Testis (tissue), 3 donors: ENCODE results near the gene TMEM271. TPM values are rescaled to one million over a fixed set of nuclear protein-coding genes. Genes with fewer than 3 reads are reported as not detected.

Experiments
- DNase-seq: peaks from one replicate; pipeline ENCODE4 v3.0.0-alpha.2; 2019
- H3K27ac ChIP-seq, 2 donors: fragments of 200-600 bp; sonication (generic); one replicate each; pipeline ENCODE4 v1.5.1; 2019
- H3K27me3 ChIP-seq: fragments of 200-600 bp; sonication (generic); one replicate; pipeline ENCODE4 v1.5.1; 2019
- H3K36me3 ChIP-seq: fragments of 200-600 bp; sonication (generic); one replicate; pipeline ENCODE4 v1.5.1; 2017; ENCODE audit warnings: low read depth; ENCODE audit errors: missing control alignments
- H3K4me1 ChIP-seq: fragments of 200-600 bp; sonication (generic); one replicate; pipeline ENCODE4 v1.5.1; 2019
- H3K4me3 ChIP-seq, 2 donors: fragments of 200-600 bp; sonication (generic); one replicate each; pipeline ENCODE4 v1.5.1; 2017 to 2019
- H3K9me3 ChIP-seq: fragments of 200-600 bp; sonication (generic); one replicate; pipeline ENCODE4 v1.5.1; 2017
- POLR2A ChIP-seq: fragments of 450-650 bp; IDR thresholded peaks from one replicate; pipeline ENCODE4 v1.6.1; 2017; ENCODE audit warnings: antibody characterized with exemption, mild to moderate bottlenecking, moderate library complexity
- WGBS, 2 donors: methylation state at CpG; one replicate each; pipeline ENCODE4 v1.1.5; 2018; 5-methylcytosine and 5-hydroxymethylcytosine counted together
- intact Hi-C: fragments of 100-400 bp; cut with DNase I; formaldehyde crosslinking; loops from one replicate; pipeline ENCODE4 v1.15.1; 2023; ENCODE audit warnings: low total_unique reads
- polyA plus RNA-seq: library from polyadenylated mRNA; stranded (reverse); fragments of 350-450 nt; fragmentation: Illumina TruSeq; extraction: RNeasy Lipid Tissue Mini Kit (QIAGEN cat#74804); gene quantifications from one replicate; pipeline ENCODE4 v1.2.3, GENCODE V29; 2014; ENCODE audit warnings: low read depth, low replicate concordance; ENCODE audit not compliant: insufficient read depth
- total RNA-seq, 2 donors: library from RNA; depleted of rRNA; stranded (reverse); fragments of >200 nt; gene quantifications; one replicate each; pipeline ENCODE4 v1.2.3, GENCODE V29; 2016
- TF ChIP-seq, protein P1 (sequence below), 3 experiments: fragments of 450-650 bp in 2 of 3; fragments of 200-600 bp in 1 of 3; sonication (generic) in 1 of 3; IDR thresholded peaks; one replicate each; pipeline ENCODE4 v1.5.1; 2016 to 2019; ENCODE audit warnings: antibody characterized with exemption in 3 of 3, mild to moderate bottlenecking in 2 of 3, moderate library complexity in 1 of 3

Gene TMEM271
- total and polyA plus RNA-seq, 3 donors from 2014 or later = 0.37 to 1.7 (median 1.7) TPM

DNA sequence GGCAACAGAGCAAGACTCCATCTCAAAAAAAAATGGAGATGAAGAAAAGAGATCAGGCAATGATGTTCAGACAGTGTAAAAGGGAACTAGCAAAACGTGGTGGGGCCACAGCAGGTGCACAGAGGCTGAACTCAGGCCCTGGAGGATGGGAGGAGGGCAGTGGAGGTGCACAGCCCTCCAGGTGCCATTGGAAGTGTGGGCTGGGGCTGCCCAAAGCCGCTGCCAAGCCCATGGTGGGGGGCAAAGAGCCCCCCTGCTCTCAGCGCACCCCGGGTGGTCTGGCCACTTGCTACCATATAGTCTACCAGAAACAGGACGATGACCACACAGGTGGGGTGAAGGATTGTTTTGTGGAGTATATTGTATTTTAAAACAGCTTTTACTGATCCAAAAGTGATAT, 7.1 kb downstream of the TMEM271 start:
- no peaks in the 10 kb centered on the region for H3K4me1 ChIP-seq
- H3K36me3 ChIP-seq = no peaks in the 10 kb centered on the region
- DNase-seq = no peak
- H3K27ac ChIP-seq = no peak overlapping the region
- 75 to 82% methylated on average over 5 of the region's 5 CpGs for WGBS, 2 donors
- TF ChIP-seq, protein P1, sequence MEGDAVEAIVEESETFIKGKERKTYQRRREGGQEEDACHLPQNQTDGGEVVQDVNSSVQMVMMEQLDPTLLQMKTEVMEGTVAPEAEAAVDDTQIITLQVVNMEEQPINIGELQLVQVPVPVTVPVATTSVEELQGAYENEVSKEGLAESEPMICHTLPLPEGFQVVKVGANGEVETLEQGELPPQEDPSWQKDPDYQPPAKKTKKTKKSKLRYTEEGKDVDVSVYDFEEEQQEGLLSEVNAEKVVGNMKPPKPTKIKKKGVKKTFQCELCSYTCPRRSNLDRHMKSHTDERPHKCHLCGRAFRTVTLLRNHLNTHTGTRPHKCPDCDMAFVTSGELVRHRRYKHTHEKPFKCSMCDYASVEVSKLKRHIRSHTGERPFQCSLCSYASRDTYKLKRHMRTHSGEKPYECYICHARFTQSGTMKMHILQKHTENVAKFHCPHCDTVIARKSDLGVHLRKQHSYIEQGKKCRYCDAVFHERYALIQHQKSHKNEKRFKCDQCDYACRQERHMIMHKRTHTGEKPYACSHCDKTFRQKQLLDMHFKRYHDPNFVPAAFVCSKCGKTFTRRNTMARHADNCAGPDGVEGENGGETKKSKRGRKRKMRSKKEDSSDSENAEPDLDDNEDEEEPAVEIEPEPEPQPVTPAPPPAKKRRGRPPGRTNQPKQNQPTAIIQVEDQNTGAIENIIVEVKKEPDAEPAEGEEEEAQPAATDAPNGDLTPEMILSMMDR (IDR thresholded peaks at IDR 0.05) = no peak
- TF ChIP-seq POLR2A = no peak
- no peak overlapping the region for H3K4me3 ChIP-seq
- no peaks in the 10 kb centered on the region for H3K27me3 ChIP-seq
- intact Hi-C loops = no loop called here
- H3K9me3 ChIP-seq = no peaks in the 10 kb centered on the region

DNA sequence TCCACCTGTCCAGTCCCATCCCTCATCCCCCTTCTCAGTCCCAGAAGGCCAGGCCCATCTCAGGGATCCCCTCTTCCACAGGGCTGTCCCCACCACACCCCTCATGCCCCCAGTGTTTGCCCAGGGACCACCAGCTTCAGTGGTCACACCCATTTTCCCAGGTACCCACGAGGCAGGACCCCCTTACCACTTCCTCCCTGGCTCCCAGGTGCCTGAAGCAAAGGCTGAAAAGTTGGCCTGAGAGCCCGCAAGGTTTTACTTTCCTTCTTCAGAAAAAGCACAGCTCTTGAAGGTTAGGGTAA, 7.8 kb downstream of the TMEM271 start:
- no peak overlapping the region for H3K4me3 ChIP-seq
- no peak for DNase-seq
- no peaks in the 10 kb centered on the region for H3K9me3 ChIP-seq
- TF ChIP-seq, protein P1 (IDR thresholded peaks at IDR 0.05) = no peak
- no peak for TF ChIP-seq POLR2A
- H3K27ac ChIP-seq = no peak overlapping the region
- H3K4me1 ChIP-seq = no peaks in the 10 kb centered on the region
- WGBS, 2 donors = 67 to 71% methylated on average over 2 of the region's 2 CpGs
- H3K36me3 ChIP-seq = no peaks in the 10 kb centered on the region
- H3K27me3 ChIP-seq = no peaks in the 10 kb centered on the region
- intact Hi-C loops = no loop called here

DNA sequence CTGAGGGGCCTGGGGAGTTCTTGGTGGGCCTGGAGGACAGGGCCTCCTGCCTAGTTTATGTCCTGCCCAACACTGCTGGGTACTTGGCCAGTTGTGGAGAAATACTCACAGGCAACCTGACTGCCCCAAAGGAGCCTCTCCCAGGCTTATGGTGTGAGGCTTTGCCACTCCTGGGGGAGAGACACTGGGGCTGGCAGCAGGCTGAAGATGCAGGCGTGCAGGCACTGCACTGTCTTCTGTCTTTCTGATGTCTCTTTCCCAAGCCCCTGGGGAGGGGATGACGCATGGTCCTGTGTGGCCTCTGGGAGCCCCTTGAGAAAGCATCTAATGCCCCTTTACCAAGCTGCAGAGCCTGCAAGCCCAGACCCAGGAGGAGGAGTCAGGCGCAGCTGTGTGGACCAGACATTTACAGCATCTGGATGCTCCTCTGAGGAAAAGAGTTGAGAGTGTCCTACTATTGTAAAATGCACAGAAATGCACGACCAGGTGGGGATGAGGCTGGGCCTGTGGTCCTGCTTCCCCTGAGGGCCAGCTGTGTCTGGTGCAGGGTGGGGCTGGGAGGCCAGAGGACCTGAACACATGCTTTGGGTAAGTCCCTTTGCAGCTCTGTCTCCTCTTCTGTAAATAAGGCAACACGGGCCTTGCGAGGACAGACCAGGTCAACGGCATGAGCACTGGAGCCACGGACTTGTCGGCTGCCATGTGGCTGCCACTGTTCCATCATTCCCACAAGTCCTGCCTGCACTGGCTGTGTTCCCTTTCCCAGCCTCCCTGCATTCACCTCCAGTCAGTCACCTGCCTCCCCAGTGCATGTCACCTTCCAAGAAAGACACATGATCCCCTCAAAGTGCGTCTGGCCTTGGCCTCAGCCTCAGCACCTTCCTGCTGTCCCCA, 8.4 kb downstream of the TMEM271 start:
- Histone ChIP-seq H3K36me3 (no peaks in the 10 kb centered on the region), H3K27me3 (no peaks in the 10 kb centered on the region), H3K9me3 (no peaks in the 10 kb centered on the region), H3K4me3 (no peak overlapping the region), H3K4me1 (no peaks in the 10 kb centered on the region), H3K27ac (no peak overlapping the region)
- no peak for TF ChIP-seq POLR2A
- TF ChIP-seq, protein P1 (IDR thresholded peaks at IDR 0.05) = no peak
- 72 to 80% methylated on average over 5 to 10 of the region's 10 CpGs for WGBS, 2 donors
- intact Hi-C loops = no loop called here
- DNase-seq = no peak

DNA sequence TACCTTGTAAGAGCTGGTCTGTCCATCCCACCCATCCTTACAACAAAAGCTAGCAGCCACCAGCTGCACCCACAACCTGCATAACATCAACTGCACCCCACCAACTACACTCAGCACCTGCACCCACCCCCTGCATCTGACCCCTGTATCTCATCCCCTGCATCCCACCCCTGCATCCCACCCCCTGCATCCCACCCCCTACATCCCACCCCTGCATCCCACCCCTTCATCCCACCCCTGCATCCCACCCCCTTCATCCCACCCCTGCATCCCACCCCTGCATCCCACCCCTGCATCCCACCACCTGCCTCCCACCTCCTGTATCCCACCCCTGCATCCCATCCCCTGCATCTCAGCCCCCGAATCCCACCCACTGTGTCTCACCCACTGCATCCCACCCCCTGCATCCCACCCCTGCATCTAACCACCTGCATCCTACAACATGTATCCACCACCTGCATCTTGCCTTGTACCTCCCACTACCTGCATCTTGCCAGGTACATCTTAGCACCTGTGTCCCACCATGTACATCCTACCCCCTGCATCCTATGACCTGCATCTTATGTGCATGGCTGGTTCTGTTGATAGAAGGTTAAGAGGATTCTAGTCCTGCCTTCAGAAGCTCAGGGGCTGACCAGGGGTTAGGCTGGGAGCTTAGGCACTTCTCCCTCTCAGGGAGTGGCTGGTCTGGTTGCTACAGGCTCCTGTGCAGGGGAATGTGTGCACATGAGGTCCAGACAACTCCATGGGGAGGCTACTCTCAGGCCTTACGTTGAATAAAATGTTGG, 9.4 kb downstream of the TMEM271 start:
- WGBS, 2 donors = 64 to 80% methylated on average over 1 to 2 of the region's 2 CpGs
- Histone ChIP-seq H3K36me3 (no peaks in the 10 kb centered on the region), H3K27me3 (no peaks in the 10 kb centered on the region), H3K4me3 (no peak overlapping the region), H3K4me1 (no peaks in the 10 kb centered on the region), H3K9me3 (no peaks in the 10 kb centered on the region), H3K27ac (no peak overlapping the region)
- DNase-seq = no peak
- intact Hi-C loops = no loop called here
- TF ChIP-seq, protein P1 (IDR thresholded peaks at IDR 0.05) = no peak
- TF ChIP-seq POLR2A = no peak
